Mesendoderm (in vitro differentiated cells): ENCODE data around the gene STX7.

Experiments
- DNase-seq: peaks from one replicate; pipeline ENCODE4 v3.0.0; 2013
- H2AK5ac ChIP-seq: 2 replicates; pipeline ENCODE4 v1.6.1; 2013; ENCODE audit warnings: low read length, inconsistent platforms
- H2BK120ac ChIP-seq: 2 replicates; pipeline ENCODE4 v1.6.1; 2013; ENCODE audit warnings: low read depth, mild to moderate bottlenecking, low read length, moderate library complexity, mixed read lengths
- H2BK15ac ChIP-seq: replicated peaks from 2 replicates; pipeline ENCODE4 v1.6.1; 2013; ENCODE audit warnings: low read depth, mild to moderate bottlenecking, moderate library complexity
- H2BK5ac ChIP-seq: 2 replicates; pipeline ENCODE4 v1.6.1; 2013; ENCODE audit warnings: low read length, inconsistent platforms
- H3K18ac ChIP-seq: 2 replicates; pipeline ENCODE4 v1.6.1; 2013; ENCODE audit warnings: mild to moderate bottlenecking, low read length, mixed read lengths
- H3K23ac ChIP-seq: one replicate; pipeline ENCODE4 v1.6.1; 2013; ENCODE audit warnings: low read length
- H3K27ac ChIP-seq: 2 replicates; pipeline ENCODE4 v1.5.1; 2013; ENCODE audit warnings: low read depth, mild to moderate bottlenecking, inconsistent platforms, low read length, moderate library complexity
- H3K27me3 ChIP-seq: 2 replicates; pipeline ENCODE4 v1.6.1; 2013; ENCODE audit warnings: low read length, control low read depth, mild to moderate bottlenecking, inconsistent platforms; ENCODE audit not compliant: insufficient read depth, poor library complexity
- H3K36me3 ChIP-seq: 2 replicates; pipeline ENCODE4 v1.6.1; 2013; ENCODE audit warnings: low read length, inconsistent platforms; ENCODE audit not compliant: control insufficient read depth, insufficient read depth
- H3K4ac ChIP-seq: one replicate; pipeline ENCODE4 v1.6.1; 2013; ENCODE audit warnings: low read depth, mild to moderate bottlenecking, low read length, moderate library complexity
- H3K4me1 ChIP-seq: 2 replicates; pipeline ENCODE4 v1.6.1; 2013; ENCODE audit warnings: low read depth, low read length, inconsistent platforms; ENCODE audit not compliant: control insufficient read depth
- H3K4me2 ChIP-seq: 2 replicates; pipeline ENCODE4 v1.6.1; 2013; ENCODE audit warnings: low read length
- H3K4me3 ChIP-seq: 2 replicates; pipeline ENCODE4 v1.5.1; 2013; ENCODE audit warnings: mild to moderate bottlenecking, low read length
- H3K56ac ChIP-seq: one replicate; pipeline ENCODE4 v1.6.1; 2013; ENCODE audit warnings: low read length
- H3K79me1 ChIP-seq: 2 replicates; pipeline ENCODE4 v1.6.1; 2013; ENCODE audit warnings: low read length, inconsistent platforms
- H3K79me2 ChIP-seq: 2 replicates; pipeline ENCODE4 v1.6.1; 2013; ENCODE audit warnings: mild to moderate bottlenecking, low read length; ENCODE audit not compliant: control insufficient read depth, insufficient read depth
- H3K9ac ChIP-seq: 2 replicates; pipeline ENCODE4 v1.6.1; 2013; ENCODE audit warnings: low read length, inconsistent platforms
- H4K5ac ChIP-seq: one replicate; pipeline ENCODE4 v1.6.1; 2013; ENCODE audit warnings: low read length
- H4K8ac ChIP-seq: one replicate; pipeline ENCODE4 v1.6.1; 2013; ENCODE audit warnings: low read depth, mild to moderate bottlenecking, control low read depth, low read length, moderate library complexity
- WGBS: extraction: QIAGEN DNeasy Blood & Tissue Kit; methylation state at CpG from one replicate; pipeline ENCODE4 v1.1.7; 2013; ENCODE audit warnings: low lambda C conversion rate, missing lambda C conversion rate; ENCODE audit not compliant: insufficient coverage; ENCODE audit errors: extremely low coverage; 5-methylcytosine and 5-hydroxymethylcytosine counted together

STX7 gene

GRCh38 chr6:132478674-132479073 is 34.2 kb downstream of the STX7 start:
- H3K79me2 ChIP-seq: no peaks in the 10 kb centered on the region
- H3K4me3 ChIP-seq: no peak overlapping the region
- no peaks in the 10 kb centered on the region for H3K36me3 ChIP-seq
- no peak overlapping the region for H2BK15ac ChIP-seq
- no peak overlapping the region for H2BK5ac ChIP-seq
- no peak overlapping the region for H3K4me2 ChIP-seq
- DNase-seq: no peak
- H4K5ac ChIP-seq: no peak overlapping the region
- WGBS: no CpG with 5 or more reads among the region's 5 CpGs
- H3K27me3 ChIP-seq: no peaks in the 10 kb centered on the region
- H3K4me1 ChIP-seq: no peaks in the 10 kb centered on the region
- H2AK5ac ChIP-seq: no peak overlapping the region
- no peak overlapping the region for H3K18ac ChIP-seq
- no peaks in the 10 kb centered on the region for H3K79me1 ChIP-seq
- H3K4ac ChIP-seq: no peak overlapping the region
- H2BK120ac ChIP-seq: no peak overlapping the region
- H3K56ac ChIP-seq: no peak overlapping the region
- H3K23ac ChIP-seq: no peak overlapping the region
- H3K9ac ChIP-seq: no peak overlapping the region
- no peak overlapping the region for H4K8ac ChIP-seq
- H3K27ac ChIP-seq: no peak overlapping the region

- H2AK5ac ChIP-seq: no peak overlapping the region
- no peak overlapping the region for H3K4ac ChIP-seq
- no peaks in the 10 kb centered on the region for H3K79me1 ChIP-seq
- H3K4me1 ChIP-seq: no peaks in the 10 kb centered on the region
- H3K36me3 ChIP-seq: no peaks in the 10 kb centered on the region
- H2BK5ac ChIP-seq: no peak overlapping the region
- H3K27me3 ChIP-seq: no peaks in the 10 kb centered on the region
- no peaks in the 10 kb centered on the region for H3K79me2 ChIP-seq
- no peak overlapping the region for H3K4me2 ChIP-seq
- no peak overlapping the region for H2BK15ac ChIP-seq
- WGBS: no CpG with 5 or more reads among the region's 2 CpGs
- no peak overlapping the region for H3K4me3 ChIP-seq
- H3K27ac ChIP-seq: no peak overlapping the region
- no peak for DNase-seq
- no peak overlapping the region for H3K18ac ChIP-seq
- no peak overlapping the region for H3K56ac ChIP-seq
- no peak overlapping the region for H4K5ac ChIP-seq
- H3K23ac ChIP-seq: no peak overlapping the region
- H3K9ac ChIP-seq: no peak overlapping the region
- no peak overlapping the region for H4K8ac ChIP-seq
- no peak overlapping the region for H2BK120ac ChIP-seq
Observed at GRCh38 chr6:132478266-132478665, 34.6 kb downstream of the STX7 start.

GRCh38 chr6:132476688-132477087 is 36.2 kb downstream of the STX7 start:
- Histone ChIP-seq H2BK15ac (no peak overlapping the region), H3K4ac (no peak overlapping the region), H4K8ac (no peak overlapping the region), H2BK5ac (no peak overlapping the region), H2AK5ac (no peak overlapping the region), H3K18ac (no peak overlapping the region), H3K79me2 (no peaks in the 10 kb centered on the region), H3K79me1 (no peaks in the 10 kb centered on the region), H3K36me3 (no peaks in the 10 kb centered on the region), H3K56ac (no peak overlapping the region), H3K4me1 (no peaks in the 10 kb centered on the region), H3K4me3 (no peak overlapping the region), H3K27ac (no peak overlapping the region), H3K9ac (no peak overlapping the region), H3K4me2 (no peak overlapping the region), H2BK120ac (no peak overlapping the region), H3K23ac (no peak overlapping the region), H4K5ac (no peak overlapping the region), H3K27me3 (no peaks in the 10 kb centered on the region)
- WGBS: no CpG with 5 or more reads among the region's 4 CpGs
- no peak for DNase-seq

GRCh38 chr6:132475925-132476324 is 37.0 kb downstream of the STX7 start:
- Histone ChIP-seq H3K27ac (no peak overlapping the region), H3K27me3 (no peaks in the 10 kb centered on the region), H4K8ac (no peak overlapping the region), H3K4me2 (no peak overlapping the region), H3K79me1 (no peaks in the 10 kb centered on the region), H3K36me3 (no peaks in the 10 kb centered on the region), H4K5ac (no peak overlapping the region), H3K4ac (no peak overlapping the region), H3K18ac (no peak overlapping the region), H3K56ac (no peak overlapping the region), H3K4me1 (no peaks in the 10 kb centered on the region), H2BK15ac (no peak overlapping the region), H3K23ac (no peak overlapping the region), H2BK120ac (no peak overlapping the region), H3K79me2 (no peaks in the 10 kb centered on the region), H3K9ac (no peak overlapping the region), H2BK5ac (no peak overlapping the region), H3K4me3 (no peak overlapping the region), H2AK5ac (no peak overlapping the region)
- no CpG with 5 or more reads among the region's 1 CpG for WGBS
- DNase-seq: no peak

- Histone ChIP-seq H3K4me3 (no peak overlapping the region), H4K8ac (no peak overlapping the region), H3K9ac (no peak overlapping the region), H3K23ac (no peak overlapping the region), H3K79me1 (no peaks in the 10 kb centered on the region), H3K79me2 (no peaks in the 10 kb centered on the region), H3K4me2 (no peak overlapping the region), H2AK5ac (no peak overlapping the region), H2BK15ac (no peak overlapping the region), H3K36me3 (no peaks in the 10 kb centered on the region), H4K5ac (no peak overlapping the region), H3K27ac (no peak overlapping the region), H3K56ac (no peak overlapping the region), H2BK5ac (no peak overlapping the region), H3K18ac (no peak overlapping the region), H3K4me1 (no peaks in the 10 kb centered on the region), H2BK120ac (no peak overlapping the region), H3K4ac (no peak overlapping the region), H3K27me3 (no peaks in the 10 kb centered on the region)
- no peak for DNase-seq
- no CpG with 5 or more reads among the region's 3 CpGs for WGBS
Observed at GRCh38 chr6:132471787-132472186, 41.1 kb downstream of the STX7 start.

- Histone ChIP-seq H3K4ac (no peak overlapping the region), H2BK5ac (no peak overlapping the region), H4K8ac (no peak overlapping the region), H3K4me3 (no peak overlapping the region), H3K18ac (no peak overlapping the region), H3K4me2 (no peak overlapping the region), H2AK5ac (no peak overlapping the region), H3K27me3 (no peaks in the 10 kb centered on the region), H3K4me1 (no peaks in the 10 kb centered on the region), H2BK120ac (no peak overlapping the region), H3K36me3 (no peaks in the 10 kb centered on the region), H3K23ac (no peak overlapping the region), H3K56ac (no peak overlapping the region), H3K9ac (no peak overlapping the region), H4K5ac (no peak overlapping the region), H2BK15ac (no peak overlapping the region), H3K79me1 (no peaks in the 10 kb centered on the region), H3K27ac (no peak overlapping the region), H3K79me2 (no peaks in the 10 kb centered on the region)
- no peak for DNase-seq
- no CpG with 5 or more reads among the region's 3 CpGs for WGBS
Observed at GRCh38 chr6:132466952-132467351, 46.0 kb downstream of the STX7 start.
